ENCODE measurements around the gene MINDY2.
"Not testable (repeated sequence)": the region's sequence is repeated elsewhere in the genome, so short reads cannot be mapped to it uniquely, and the experiment has no call there.

The MINDY2 gene

GRCh38 chr15:58755350-58755749 is 15.8 kb upstream of the MINDY2 start:
- no peak for DNase-seq

GRCh38 chr15:58755956-58756355 is 15.1 kb upstream of the MINDY2 start:
- no peak for DNase-seq

GRCh38 chr15:58758141-58758540 is 13.0 kb upstream of the MINDY2 start:
- no peak for DNase-seq

GRCh38 chr15:58760385-58761009 is 10.6 kb upstream of the MINDY2 start:
- no peak for DNase-seq

- DNase-seq: no peak
These were observed 10.1 kb upstream of the MINDY2 start for GRCh38 chr15:58761010-58761388.

- no peak for DNase-seq
These were observed 8.8 kb upstream of the MINDY2 start for GRCh38 chr15:58762285-58762684.

- no peak for DNase-seq
These were observed 8.4 kb upstream of the MINDY2 start for GRCh38 chr15:58762731-58763130.

- no peak for DNase-seq
These were observed 6.6 kb upstream of the MINDY2 start for GRCh38 chr15:58764468-58764867.

GRCh38 chr15:58766290-58766689 is 4.8 kb upstream of the MINDY2 start:
- DNase-seq: no peak

GRCh38 chr15:58768601-58769004 is 2.5 kb upstream of the MINDY2 start:
- DNase-seq: not testable (repeated sequence)

- no peak for DNase-seq
These were observed 614 bp upstream of the MINDY2 start for GRCh38 chr15:58770519-58770856.

GRCh38 chr15:58771621-58772250 is 634 bp downstream of the MINDY2 start:
- peak in 1 of 4 experiments; percentile 18 for DNase-seq

GRCh38 chr15:58773024-58773423 is 1.9 kb downstream of the MINDY2 start:
- no peak for DNase-seq

GRCh38 chr15:58775402-58775801 is 4.3 kb downstream of the MINDY2 start:
- DNase-seq: no peak

GRCh38 chr15:58777107-58777506 is 6.0 kb downstream of the MINDY2 start:
- no peak for DNase-seq

GRCh38 chr15:58779554-58779953 is 8.5 kb downstream of the MINDY2 start:
- DNase-seq: no peak

GRCh38 chr15:58785355-58785754 is 14.3 kb downstream of the MINDY2 start:
- no peak for DNase-seq

GRCh38 chr15:58788056-58788710 is 17.1 kb downstream of the MINDY2 start:
- DNase-seq: no peak

- no peak for DNase-seq
These were observed 22.8 kb downstream of the MINDY2 start for GRCh38 chr15:58793862-58794261.

GRCh38 chr15:58795825-58796224 is 24.7 kb downstream of the MINDY2 start:
- no peak for DNase-seq

GRCh38 chr15:58797505-58797904 is 26.4 kb downstream of the MINDY2 start:
- no peak for DNase-seq

- no peak for DNase-seq
These were observed 34.0 kb downstream of the MINDY2 start for GRCh38 chr15:58805095-58805494.

GRCh38 chr15:58823267-58823666 is 52.2 kb downstream of the MINDY2 start:
- DNase-seq: not testable (repeated sequence)

- DNase-seq: no peak
These were observed 59.5 kb downstream of the MINDY2 start for GRCh38 chr15:58830556-58830955.
